ENCODE data around the gene IL24. TPM values are rescaled to one million over a fixed set of nuclear protein-coding genes. Genes with fewer than 3 reads are reported as not detected.

Gene IL24
- total RNA-seq (2022; extraction: Qiagen RNA extraction): 0.24 to 0.91 TPM (median 0.48 TPM) in 5 replicates

GRCh38 chr1:206897175-206897574 lies at the start of gene IL24:
Gene IL24 (plus strand): TSS chr1:206897443. CDS start chr1:206897833, 390 bp downstream.

GRCh38 chr1:206864939-206865671 lies 32.1 kb upstream of the IL24 start, which contains the start of gene IL20:
Gene IL20 (plus strand): TSS chr1:206865623. CDS start chr1:206865853, 230 bp downstream.

GRCh38 chr1:206921772-206922265 lies 24.6 kb downstream of the IL24 start, which contains the start of gene FCMR:
Gene FCMR (minus strand): TSS chr1:206921941. CDS start chr1:206921854, 87 bp downstream.

GRCh38 chr1:206946261-206946660 lies 49.0 kb downstream of the IL24 start, which contains the start of gene PIGR:
Gene PIGR (minus strand): TSS chr1:206946466. CDS start chr1:206940531, 5,935 bp downstream.

Other genes with a start within 250 kb of the IL24 start
- gene MAPKAPK2, start 212.5 kb upstream of the IL24 start, total RNA-seq (2022; extraction: Qiagen RNA extraction): 72.4 to 86.6 TPM (median 78.4 TPM) in 5 replicates
- gene IL19, start 126.7 kb upstream of the IL24 start, total RNA-seq (2022; extraction: Qiagen RNA extraction): 0.13 TPM in 1 of 5 replicates, not detected in the others
- gene IL10, start 124.9 kb upstream of the IL24 start, total RNA-seq (2022; extraction: Qiagen RNA extraction): not detected in 5 replicates
- not detected in 5 replicates for gene IL20, start 31.8 kb upstream of the IL24 start, total RNA-seq (2022; extraction: Qiagen RNA extraction)
- gene FCMR, start 24.5 kb downstream of the IL24 start, total RNA-seq (2022; extraction: Qiagen RNA extraction): 4.7 to 6.4 TPM (median 4.9 TPM) in 5 replicates
- gene PIGR, start 49.0 kb downstream of the IL24 start, total RNA-seq (2022; extraction: Qiagen RNA extraction): not detected in 5 replicates
- gene FCAMR, start 73.0 kb downstream of the IL24 start, total RNA-seq (2022; extraction: Qiagen RNA extraction): not detected in 5 replicates
- gene C1orf116, start 135.3 kb downstream of the IL24 start, total RNA-seq (2022; extraction: Qiagen RNA extraction): 4.3 to 6.5 TPM (median 5.5 TPM) in 5 replicates
- 6.6 to 8.2 TPM (median 7.1 TPM) in 5 replicates for gene YOD1, start 153.8 kb downstream of the IL24 start, total RNA-seq (2022; extraction: Qiagen RNA extraction)
- gene PFKFB2, start 155.8 kb downstream of the IL24 start, total RNA-seq (2022; extraction: Qiagen RNA extraction): 5.1 to 6.5 TPM (median 5.7 TPM) in 5 replicates
- 1.4 to 1.9 TPM (median 1.8 TPM) in 5 replicates for gene C4BPB, start 191.4 kb downstream of the IL24 start, total RNA-seq (2022; extraction: Qiagen RNA extraction)
- 0.45 to 0.89 TPM (median 0.66 TPM) in 5 replicates for gene C4BPA, start 206.8 kb downstream of the IL24 start, total RNA-seq (2022; extraction: Qiagen RNA extraction)